Upper lobe of right lung (tissue), 1 donor: ENCODE data around the gene OR12D2. TPM values are rescaled to one million over a fixed set of nuclear protein-coding genes. Genes with fewer than 3 reads are reported as not detected.
"Not testable (repeated sequence)": the region's sequence is repeated elsewhere in the genome, so short reads cannot be mapped to it uniquely, and the experiment has no call there.

ENCODE experiments used
- ATAC-seq: fragments of 200-7000 bp; cut with Tn5 transposase; one replicate; pipeline ENCODE4 v1.9.1; 2020; ENCODE audit warnings: mild to moderate bottlenecking, moderate library complexity
- DNase-seq: peaks from one replicate; pipeline ENCODE4 v3.0.0-alpha.2; 2020
- H3K27ac ChIP-seq: fragments of 200-600 bp; one replicate; pipeline ENCODE4 v1.8.0; 2022
- H3K27me3 ChIP-seq: fragments of 200-600 bp; one replicate; pipeline ENCODE4 v1.8.0; 2022; ENCODE audit warnings: mild to moderate bottlenecking
- H3K36me3 ChIP-seq: fragments of 200-600 bp; one replicate; pipeline ENCODE4 v1.8.0; 2022
- H3K4me1 ChIP-seq: fragments of 200-600 bp; one replicate; pipeline ENCODE4 v1.8.0; 2022
- H3K4me3 ChIP-seq: fragments of 200-600 bp; one replicate; pipeline ENCODE4 v1.8.0; 2022; ENCODE audit warnings: mild to moderate bottlenecking
- H3K9me3 ChIP-seq: fragments of 200-600 bp; one replicate; pipeline ENCODE4 v1.8.0; 2022
- intact Hi-C: fragments of 100-400 bp; cut with DNase I; formaldehyde crosslinking; loops from one replicate; pipeline ENCODE4 v1.11.0; 2022
- total RNA-seq: library from RNA; stranded (reverse); fragmentation: NEBNext Ultra II Directional; extraction: Animal tissue kit (Norgen Biotek cat#: 25700); gene quantifications from one replicate; pipeline ENCODE4 v1.2.1, GENCODE V29; 2021
- TF ChIP-seq, protein P1 (sequence below): fragments of 200-600 bp; IDR thresholded peaks from one replicate; pipeline ENCODE4 v1.8.0; 2022; ENCODE audit warnings: antibody characterized with exemption
- donor health status: DM: no; HTN: yes; CAD: no; lungs with severe emphysema.

OR12D2 gene
- total RNA-seq, 1 donor from 2014 or later, result not detected

GRCh38 chr6:29424168-29424567, 28.7 kb downstream of the OR12D2 start:
- Histone ChIP-seq H3K27me3 (no peaks in the 10 kb centered on the region), H3K4me1 (no peaks in the 10 kb centered on the region), H3K9me3 (no peaks in the 10 kb centered on the region), H3K27ac (no peak overlapping the region), H3K36me3 (no peaks in the 10 kb centered on the region), H3K4me3 (no peak overlapping the region)
- intact Hi-C loops, result no loop called here
- DNase-seq, result no peak
- TF ChIP-seq, protein P1, sequence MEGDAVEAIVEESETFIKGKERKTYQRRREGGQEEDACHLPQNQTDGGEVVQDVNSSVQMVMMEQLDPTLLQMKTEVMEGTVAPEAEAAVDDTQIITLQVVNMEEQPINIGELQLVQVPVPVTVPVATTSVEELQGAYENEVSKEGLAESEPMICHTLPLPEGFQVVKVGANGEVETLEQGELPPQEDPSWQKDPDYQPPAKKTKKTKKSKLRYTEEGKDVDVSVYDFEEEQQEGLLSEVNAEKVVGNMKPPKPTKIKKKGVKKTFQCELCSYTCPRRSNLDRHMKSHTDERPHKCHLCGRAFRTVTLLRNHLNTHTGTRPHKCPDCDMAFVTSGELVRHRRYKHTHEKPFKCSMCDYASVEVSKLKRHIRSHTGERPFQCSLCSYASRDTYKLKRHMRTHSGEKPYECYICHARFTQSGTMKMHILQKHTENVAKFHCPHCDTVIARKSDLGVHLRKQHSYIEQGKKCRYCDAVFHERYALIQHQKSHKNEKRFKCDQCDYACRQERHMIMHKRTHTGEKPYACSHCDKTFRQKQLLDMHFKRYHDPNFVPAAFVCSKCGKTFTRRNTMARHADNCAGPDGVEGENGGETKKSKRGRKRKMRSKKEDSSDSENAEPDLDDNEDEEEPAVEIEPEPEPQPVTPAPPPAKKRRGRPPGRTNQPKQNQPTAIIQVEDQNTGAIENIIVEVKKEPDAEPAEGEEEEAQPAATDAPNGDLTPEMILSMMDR, result no peak
- no peak for ATAC-seq

- no peaks in the 10 kb centered on the region for H3K9me3 ChIP-seq
- H3K27ac ChIP-seq, result no peak overlapping the region
- intact Hi-C loops, result no loop called here
- H3K4me3 ChIP-seq, result no peak overlapping the region
- DNase-seq (no peak), ATAC-seq (no peak)
- no peaks in the 10 kb centered on the region for H3K36me3 ChIP-seq
- no peaks in the 10 kb centered on the region for H3K4me1 ChIP-seq
- TF ChIP-seq, protein P1, result no peak
- no peaks in the 10 kb centered on the region for H3K27me3 ChIP-seq
These were observed 29.1 kb downstream of the OR12D2 start for GRCh38 chr6:29424575-29424974.

GRCh38 chr6:29425075-29425474, 29.6 kb downstream of the OR12D2 start:
- Histone ChIP-seq H3K36me3 (no peaks in the 10 kb centered on the region), H3K4me1 (no peaks in the 10 kb centered on the region), H3K4me3 (no peak overlapping the region), H3K27ac (no peak overlapping the region), H3K27me3 (no peaks in the 10 kb centered on the region), H3K9me3 (no peaks in the 10 kb centered on the region)
- intact Hi-C loops, result no loop called here
- ATAC-seq (no peak), DNase-seq (no peak)
- TF ChIP-seq, protein P1, result no peak

DNA sequence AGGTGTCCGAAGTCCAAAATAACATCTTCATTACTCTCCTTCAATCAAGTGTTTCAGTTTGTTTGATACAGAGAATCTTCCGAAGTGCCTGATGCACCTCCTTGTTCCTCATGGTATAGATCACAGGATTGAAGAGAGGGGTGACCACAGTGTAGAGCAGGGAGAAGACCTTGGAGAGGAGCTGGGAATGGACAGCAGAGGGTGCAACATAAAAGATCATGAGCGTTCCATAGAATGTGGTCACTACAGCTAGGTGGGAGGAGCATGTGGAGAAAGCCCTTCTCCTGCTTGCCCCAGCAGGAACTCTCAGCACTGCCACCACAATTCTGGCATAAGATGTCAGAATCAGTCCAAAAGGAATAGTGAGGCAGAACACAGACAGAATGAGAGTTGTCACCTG, 31.2 kb downstream of the OR12D2 start:
- TF ChIP-seq, protein P1, result no peak
- no peak for DNase-seq
- Histone ChIP-seq H3K27me3 (no peaks in the 10 kb centered on the region), H3K4me3 (no peak overlapping the region), H3K4me1 (no peaks in the 10 kb centered on the region), H3K27ac (no peak overlapping the region), H3K9me3 (no peaks in the 10 kb centered on the region), H3K36me3 (no peaks in the 10 kb centered on the region)
- intact Hi-C loops, result no loop called here
- ATAC-seq, result no peak

GRCh38 chr6:29436730-29437129, 41.3 kb downstream of the OR12D2 start:
- not testable (repeated sequence) for DNase-seq, H3K4me1 ChIP-seq

GRCh38 chr6:29439006-29439405, 43.6 kb downstream of the OR12D2 start, which contains the start of gene OR10C1:
Gene OR10C1 (plus strand): TSS chr6:29439306. CDS start chr6:29440016, 710 bp downstream.
- ATAC-seq (no peak), DNase-seq (no peak)
- TF ChIP-seq, protein P1, result no peak
- H3K27me3 ChIP-seq, result no peaks in the 10 kb centered on the region
- intact Hi-C loops, result no loop called here
- no peak within 1 kb of the TSS for H3K27ac ChIP-seq
- H3K9me3 ChIP-seq, result no peaks in the 10 kb centered on the region
- H3K4me3 ChIP-seq, result no peak within 1 kb of the TSS
- H3K4me1 ChIP-seq, result no peaks in the 10 kb centered on the region
- H3K36me3 ChIP-seq, result no peaks in the 10 kb centered on the region

More at GRCh38 chr6:29436730-29437129, 41.3 kb downstream of the OR12D2 start:
- H3K4me3 ChIP-seq, ATAC-seq, H3K27me3 ChIP-seq, H3K9me3 ChIP-seq, H3K36me3 ChIP-seq, H3K27ac ChIP-seq, intact Hi-C loops: not testable (repeated sequence)
